B cell (primary cell): Measurements from ENCODE around the gene UBASH3B.

Experiments
- CTCF ChIP-seq: fragments of 200-600 bp; IDR thresholded peaks from one replicate; pipeline ENCODE4 v1.8.0; 2022; ENCODE audit warnings: antibody characterized with exemption, mild to moderate bottlenecking
- EZH2 ChIP-seq: IDR thresholded peaks from 2 replicates; pipeline ENCODE4 v1.6.1; 2012; ENCODE audit warnings: borderline replicate concordance, low read depth, mild to moderate bottlenecking, moderate library complexity, low read length; ENCODE audit not compliant: insufficient read depth, poor library complexity, severe bottlenecking

GRCh38 chr11:122697636-122698167 is 42.2 kb downstream of the UBASH3B start:
- no peak for TF ChIP-seq CTCF
- TF ChIP-seq EZH2: no peak
